Measurements from ENCODE around the gene RBM20.
A peak's percentile ranks its signal among the peaks of the same experiment; 100 is the strongest.
"Not testable (repeated sequence)": the region's sequence is repeated elsewhere in the genome, so short reads cannot be mapped to it uniquely, and the experiment has no call there.

RBM20 gene

DNA sequence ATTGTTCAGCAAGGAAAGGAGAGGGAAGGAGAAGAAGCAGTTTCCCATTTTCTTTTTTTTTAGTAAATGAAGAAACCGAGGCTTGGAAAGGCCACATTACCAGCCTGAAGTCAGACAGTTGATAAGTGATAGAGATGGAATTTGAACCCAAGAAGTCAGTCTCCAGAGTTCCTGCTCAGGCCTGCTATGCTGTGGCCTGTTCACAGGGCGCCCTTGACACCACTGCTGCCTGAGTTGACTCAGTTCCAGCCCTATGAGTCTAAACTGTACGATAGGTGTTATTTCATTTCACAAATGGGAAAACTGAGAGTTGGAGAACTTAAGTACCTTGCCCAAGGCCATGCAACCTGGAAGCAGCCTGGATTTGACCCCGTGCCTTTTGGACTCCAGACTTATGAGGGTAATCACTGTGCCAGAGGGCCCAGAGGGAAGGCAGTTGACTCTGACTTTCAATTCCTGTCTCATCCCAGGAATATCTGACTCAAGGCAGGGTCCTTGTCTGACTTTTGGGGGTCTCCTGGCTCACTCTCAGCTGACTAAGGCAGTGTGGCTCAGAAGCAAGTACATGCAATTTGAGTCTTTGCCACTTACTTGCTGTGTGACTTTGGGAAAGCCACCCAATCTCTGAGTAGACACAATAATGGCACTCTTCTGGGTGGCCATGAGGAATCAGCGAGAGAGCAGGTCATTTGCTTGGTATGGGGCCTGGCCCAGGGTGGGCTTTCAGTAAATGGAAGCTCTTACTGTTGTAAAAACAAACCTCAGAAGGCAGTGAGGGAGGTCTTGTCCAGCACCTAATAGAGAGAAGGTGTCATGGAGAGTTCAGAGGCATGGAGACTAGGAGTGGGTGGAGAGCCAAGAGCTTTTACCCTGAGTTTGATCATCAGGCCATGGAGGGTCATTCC is 17.9 kb upstream of the RBM20 start:
- no peak for DNase-seq

DNA sequence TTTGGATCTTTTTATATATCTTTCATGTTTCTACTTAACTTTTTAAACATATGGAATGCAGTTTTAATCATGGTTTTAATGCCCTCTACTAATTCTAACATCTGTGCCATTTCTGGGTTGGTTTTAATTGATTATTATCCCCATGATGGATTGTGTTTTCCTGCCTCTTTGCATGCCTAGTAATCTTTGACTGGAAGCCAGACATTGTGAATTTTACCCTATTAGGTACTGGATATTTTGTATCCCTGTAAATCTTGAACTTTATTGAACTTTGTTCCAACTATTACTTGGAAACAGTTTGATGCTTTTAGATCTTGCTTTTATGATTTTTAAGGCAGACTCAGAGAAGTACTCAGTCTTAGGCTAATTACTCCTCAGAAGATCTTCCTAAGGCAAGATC is 16.0 kb upstream of the RBM20 start:
- no peak for DNase-seq

DNA sequence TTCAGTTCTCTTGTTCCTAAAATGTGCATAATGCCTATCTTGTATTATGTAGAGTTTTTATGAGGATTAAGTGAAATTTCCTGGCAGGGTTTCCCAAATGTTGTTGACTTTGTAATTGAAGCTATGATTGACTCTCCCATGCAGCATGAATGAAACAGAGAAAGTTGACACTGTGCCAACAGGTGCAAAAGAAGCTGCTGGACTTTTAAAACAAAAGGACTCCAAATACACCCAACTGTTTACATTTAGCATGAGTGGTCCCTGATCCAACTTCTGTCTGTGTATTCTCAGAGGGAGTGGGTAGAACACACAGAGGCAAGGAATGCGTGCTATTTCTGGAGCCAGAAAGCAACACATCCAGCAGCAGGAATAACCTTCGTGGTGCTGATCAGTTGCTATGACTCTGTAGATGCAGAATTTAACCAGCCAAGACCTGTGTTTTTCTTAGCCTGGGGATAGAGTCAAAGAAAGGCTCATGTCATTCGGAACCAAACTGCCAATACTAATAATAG is 14.4 kb upstream of the RBM20 start:
- DNase-seq = no peak

DNA sequence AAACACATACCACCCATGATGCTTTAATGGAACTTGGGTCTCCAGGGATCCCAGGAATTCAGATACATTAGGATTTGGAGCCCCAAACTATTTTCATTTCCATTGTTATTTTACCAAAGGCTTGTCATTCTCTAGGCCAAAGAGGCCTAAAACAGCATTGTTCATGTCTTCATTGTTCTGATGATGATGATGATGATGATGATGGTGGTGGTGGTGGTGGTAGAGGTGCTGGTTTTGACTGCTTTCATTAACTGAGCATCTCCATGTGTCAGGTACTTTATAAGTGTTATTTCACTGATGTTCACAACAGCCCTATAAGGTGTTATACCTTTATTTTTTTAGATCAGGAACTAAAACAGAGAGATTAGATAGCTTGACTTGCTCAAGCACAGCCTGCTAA is 12.2 kb upstream of the RBM20 start:
- no peak for DNase-seq

DNA sequence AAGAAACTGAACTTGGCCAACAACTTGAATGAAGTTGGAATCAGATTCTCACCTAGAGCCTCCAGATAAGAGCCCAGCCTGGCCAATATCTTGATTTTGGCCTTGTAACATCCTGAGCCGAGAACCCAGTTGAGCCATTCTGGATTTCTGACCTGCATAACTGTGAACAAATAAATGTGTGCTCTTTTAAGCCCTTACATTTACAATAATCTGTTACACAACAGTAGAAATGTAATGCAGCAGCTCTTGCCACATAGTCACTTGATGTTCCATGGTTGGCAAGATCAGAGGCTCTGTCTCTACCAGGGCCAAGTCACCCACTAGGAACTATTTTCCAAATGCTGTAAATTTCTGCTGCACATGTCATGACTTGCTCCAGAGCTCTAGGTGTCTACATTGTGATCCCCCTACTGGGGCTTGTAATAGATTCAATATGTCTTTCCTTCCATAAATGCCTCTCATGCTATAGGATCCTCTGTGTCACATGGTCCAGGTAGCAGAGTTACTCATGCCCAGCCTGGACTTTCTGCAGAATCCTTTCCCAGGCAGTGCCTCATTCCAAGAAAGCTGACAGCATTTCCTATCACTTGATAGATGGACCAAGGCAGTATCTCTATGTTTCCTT is 11.4 kb upstream of the RBM20 start:
- DNase-seq = no peak

DNA sequence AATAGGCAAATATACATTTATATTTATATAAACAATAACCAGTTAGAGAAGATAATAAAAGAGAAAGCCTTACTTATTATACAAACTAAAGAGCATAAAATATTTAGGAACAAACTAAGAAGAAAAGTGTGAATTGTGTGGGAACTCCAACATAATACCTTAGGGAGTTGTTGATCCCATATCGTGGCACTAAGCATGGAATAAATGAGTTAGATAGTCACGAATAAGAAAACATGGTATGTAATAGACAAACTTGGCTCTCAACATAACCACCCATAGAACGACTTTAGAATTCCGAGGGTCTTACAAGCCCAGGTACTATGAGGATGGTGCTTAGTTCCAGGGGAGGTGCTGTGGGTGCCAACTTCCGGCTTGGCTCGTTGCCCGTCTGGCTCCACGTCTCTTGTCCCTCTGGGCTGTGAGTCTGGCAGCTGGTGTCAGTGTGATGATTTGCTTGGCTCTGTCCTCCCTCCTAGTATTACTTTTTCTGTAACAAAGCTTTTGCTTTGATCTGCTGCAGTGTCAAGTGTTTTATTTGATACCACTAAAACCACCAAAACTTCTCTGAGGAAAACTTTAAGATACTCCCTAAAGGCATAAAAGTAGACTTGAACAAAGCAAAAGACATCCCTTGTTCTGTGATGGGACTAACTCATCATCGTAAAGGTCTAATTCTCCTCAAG is 9.5 kb upstream of the RBM20 start:
- no peak for DNase-seq

DNA sequence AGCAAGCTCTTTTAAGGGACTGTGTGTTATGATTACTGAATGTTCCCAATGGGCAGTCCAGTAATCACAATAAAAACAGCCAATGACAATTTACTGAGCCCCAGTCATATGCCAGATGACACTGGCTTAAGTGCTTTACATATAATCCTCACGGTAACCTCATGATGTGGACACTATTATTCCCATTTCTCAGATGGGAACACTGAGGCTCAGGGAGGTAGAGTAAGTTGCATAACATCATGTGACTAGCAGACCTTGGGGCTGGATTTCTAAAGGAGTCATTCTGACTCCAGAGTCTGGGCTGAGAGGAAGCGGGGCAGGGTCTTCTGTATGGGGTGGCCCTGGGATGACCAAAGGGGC is 7.6 kb upstream of the RBM20 start:
- no peak for DNase-seq

DNA sequence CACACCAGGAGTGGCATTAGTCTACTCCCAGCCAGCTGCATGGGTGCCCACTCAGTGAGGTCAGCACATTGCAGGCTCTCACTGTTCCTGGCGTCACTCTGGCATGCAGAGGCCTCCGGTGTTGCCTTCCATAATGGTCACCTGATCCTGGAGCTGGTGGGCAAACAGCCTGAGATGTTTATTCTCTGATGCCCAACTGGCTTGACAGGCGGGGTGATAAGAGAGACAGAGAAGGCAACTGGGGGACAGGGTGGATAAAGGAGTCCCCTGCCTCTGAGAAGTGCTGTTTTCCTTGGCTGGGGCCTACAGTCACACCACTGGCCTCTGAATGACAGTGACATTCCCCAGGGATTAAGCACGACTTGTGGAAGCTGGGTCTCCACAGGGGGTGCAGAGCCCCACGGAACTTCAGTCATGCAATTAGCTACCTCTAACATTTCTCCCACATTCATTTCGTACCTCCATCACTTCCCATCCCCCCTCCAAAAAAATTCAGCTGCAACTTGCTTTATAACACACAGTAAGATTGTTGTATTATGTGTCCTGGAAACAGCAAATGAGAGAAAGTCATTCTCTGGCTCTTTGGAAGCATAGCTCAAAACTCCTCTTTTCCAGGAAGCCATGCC is 7.1 kb upstream of the RBM20 start:
- DNase-seq = no peak

DNA sequence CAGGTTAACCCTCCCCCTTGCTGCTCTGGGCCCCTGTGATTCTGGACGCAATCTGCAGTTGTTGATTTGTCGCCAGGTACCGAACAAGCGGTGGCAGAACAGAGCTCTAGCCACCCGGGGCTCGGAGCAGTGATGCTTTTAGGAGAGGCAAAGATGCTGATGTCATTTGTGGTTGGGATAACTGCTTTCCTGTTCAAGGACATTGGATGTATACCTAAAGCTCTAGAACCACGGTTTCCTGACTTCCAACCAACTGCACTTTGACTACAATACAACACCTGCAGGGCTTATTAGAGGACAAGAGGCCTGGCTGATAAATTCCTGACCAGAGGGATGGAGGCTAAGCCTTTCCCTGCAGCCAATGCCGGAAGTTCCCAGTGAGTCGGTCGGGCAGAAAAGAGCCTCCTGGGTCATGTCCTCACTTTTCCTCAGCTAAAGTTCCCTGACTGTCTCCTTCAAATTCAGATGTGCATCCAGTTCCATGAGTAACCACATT is 6.5 kb upstream of the RBM20 start:
- no peak for DNase-seq

DNA sequence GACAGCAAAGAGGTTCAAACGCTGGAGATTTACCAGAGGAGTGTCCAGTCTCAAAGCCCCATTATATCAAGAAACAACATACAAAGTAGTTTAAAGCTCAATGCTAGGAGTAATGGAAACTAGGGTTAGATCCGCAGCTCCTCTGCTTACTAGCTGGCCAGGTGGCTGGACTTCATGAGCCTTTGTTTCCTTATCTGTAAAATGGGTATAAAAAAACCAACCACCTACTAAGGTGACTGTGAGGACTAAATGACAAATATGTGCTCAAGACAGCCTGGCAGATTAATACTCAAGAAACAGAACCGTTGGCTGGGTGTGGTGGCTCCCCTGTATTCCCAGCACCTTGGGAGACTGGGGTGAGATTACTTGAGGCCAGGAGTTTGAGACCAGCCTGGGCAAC is 5.8 kb upstream of the RBM20 start:
- no peak for DNase-seq

DNA sequence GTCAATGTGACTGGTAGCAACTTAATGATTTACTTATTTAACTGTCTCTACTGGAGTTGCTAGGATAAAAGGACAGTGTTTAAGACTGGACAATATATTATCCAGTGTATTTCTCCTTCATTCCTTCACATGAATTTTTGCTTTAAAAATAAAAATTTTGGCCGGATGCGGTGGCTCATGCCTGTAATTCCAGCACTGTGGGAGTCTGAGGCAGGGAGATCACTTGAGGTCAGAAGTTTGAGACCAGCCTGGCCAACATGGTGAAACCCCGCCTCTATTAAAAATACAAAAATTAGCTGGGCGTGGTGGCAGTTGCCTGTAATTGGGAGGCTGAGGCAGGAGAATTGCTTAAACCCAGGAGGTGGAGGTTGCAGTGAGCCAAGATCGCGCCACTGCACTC is 5.1 kb upstream of the RBM20 start:
- not testable (repeated sequence) for DNase-seq

DNA sequence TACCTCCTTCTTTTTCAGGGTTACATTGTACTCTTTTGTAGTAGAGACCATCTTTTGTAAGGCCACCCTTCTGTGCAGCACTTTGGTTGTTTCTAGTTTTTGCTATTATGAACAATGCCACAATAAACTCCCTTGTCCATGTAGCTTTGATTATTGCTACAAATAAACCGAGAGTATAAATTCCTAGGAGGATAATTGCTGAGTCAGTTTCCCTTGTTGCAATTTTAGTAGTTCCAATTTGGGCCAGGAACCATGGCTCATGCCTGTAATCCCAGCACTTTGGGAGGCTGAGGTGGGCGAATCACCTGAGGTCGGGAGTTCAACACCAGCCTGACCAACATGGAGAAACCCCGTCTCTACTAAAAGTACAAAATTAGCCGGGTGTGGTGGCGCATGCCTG is 4.3 kb upstream of the RBM20 start:
- DNase-seq = not testable (repeated sequence)

DNA sequence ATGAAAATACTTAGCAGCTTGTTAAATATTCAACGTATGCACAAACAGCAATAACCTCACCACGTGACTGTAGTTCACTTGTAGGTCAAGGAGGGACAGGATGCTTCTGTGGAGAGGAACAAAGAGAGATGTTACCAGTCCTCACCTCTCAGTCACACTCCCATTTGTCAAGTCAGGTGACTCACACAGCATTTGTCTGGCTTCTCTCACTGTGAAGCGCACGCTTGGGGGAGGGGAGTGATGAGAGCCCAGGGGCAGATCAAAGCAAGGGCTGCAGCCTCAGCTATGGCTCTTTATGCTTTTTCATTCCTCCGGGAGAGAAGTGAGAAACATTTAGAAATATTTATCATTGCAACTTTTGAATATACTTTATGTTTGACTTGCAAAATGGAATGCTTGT is 2.9 kb upstream of the RBM20 start:
- DNase-seq = peak; percentile 20

DNA sequence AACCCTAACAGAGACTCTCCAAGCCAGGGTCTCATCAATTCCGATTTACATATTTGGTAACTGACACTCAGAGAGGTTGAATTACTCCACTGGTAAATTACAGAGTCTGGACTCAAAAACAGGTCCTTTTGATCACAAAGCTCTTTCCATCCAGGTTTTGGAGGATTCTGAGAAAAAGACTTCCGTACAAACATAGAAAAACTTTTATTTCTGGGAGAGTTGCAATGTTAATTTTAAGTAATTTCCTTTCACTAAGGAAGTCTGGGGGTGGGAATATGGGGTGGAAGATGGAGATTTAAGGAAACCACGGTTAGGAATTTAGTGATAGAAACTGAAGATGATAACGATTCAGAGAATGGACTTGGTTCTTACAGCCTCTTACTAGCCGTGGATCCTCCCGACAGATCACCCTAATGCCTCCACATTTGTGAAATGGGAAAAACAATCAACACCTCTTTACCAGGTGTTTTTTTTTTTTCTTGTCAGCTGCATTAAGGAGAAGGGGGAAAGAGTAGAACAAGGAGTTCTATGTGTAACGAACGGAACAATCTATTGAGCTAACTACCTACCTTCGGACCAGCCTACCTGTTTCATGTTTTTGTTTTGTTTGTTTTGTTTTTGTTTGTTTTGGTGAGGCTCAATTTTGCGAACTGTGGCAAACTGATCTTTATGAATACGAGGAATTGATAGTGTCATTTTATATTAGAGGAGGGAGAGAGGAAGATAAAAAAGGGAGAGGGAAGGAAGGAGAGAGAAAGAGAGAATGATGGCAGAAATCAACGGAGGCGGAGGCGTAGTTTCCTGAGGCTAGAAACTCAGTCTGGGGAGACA is 1.7 kb upstream of the RBM20 start:
- DNase-seq = no peak

DNA sequence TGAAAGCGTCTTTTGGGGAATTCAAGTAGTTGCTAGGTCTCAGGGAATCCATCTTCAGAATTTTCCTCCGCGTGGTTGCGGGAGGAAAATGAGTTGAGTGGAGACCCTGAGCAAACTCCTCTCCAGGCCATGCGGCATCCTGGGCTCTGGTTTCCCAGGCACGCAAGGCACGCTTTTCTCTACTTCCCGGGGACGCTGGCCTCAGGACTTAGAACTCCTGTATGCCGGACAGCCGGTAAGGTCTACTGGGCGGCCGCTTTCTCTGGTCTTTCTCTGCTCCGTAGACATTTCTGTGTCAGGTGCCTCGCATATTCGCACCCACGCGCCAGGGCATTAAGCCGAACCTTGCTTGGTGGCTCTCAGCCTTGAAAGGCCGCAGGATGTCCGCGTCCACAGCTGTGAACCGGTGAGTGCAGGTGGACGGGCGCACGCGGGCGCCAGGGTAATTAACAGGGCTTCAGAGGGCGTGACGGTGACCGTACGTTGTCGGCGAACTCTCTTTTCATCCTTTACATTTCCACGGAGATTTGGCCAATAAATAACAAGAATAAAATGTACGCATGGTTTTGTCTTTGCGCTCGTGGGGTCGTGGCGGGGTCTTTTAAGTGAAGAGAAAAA is 992 bp upstream of the RBM20 start:
- no peak for DNase-seq

DNA sequence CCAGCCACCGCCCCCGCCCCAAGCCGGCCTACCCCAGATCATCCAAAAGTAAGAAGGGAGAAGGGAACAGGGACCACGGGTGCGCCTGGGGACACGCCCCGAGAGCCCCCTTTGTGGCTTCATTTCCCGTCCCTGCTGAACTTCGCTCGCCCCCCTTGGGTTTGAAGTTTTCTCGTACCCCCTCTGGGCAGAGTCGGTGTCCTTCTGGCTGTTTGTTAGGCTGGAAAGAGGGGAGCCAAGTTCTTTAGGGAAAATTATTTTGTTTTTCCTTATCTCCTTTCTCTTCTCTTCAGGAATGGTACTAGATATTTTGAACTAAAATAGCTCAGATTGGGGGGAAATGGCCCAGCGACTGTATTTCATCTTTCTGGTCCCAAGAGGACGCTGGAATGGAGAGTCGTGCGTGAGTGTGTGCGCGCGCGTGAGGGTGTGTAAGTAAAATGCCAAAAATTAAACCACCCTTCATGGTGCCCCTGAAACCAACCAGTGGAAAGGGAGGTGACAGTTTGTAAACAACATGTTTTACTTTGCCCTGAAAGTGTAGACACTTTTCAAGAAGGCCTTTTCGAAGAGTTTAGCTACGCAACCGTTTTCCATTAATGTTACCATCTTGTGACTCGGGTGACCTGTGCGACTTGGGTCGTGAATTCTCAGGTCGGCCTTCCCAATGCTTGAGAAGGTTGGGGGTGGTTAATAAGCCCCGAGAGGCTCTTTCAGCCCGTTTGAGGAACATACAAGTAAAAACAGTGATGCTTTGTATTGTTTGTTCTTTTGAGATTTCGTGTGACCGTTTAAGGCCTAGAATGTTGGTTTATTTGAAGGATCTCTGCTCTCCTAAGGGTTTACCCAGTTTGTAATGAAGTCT is 694 bp downstream of the RBM20 start:
- DNase-seq = no peak

DNA sequence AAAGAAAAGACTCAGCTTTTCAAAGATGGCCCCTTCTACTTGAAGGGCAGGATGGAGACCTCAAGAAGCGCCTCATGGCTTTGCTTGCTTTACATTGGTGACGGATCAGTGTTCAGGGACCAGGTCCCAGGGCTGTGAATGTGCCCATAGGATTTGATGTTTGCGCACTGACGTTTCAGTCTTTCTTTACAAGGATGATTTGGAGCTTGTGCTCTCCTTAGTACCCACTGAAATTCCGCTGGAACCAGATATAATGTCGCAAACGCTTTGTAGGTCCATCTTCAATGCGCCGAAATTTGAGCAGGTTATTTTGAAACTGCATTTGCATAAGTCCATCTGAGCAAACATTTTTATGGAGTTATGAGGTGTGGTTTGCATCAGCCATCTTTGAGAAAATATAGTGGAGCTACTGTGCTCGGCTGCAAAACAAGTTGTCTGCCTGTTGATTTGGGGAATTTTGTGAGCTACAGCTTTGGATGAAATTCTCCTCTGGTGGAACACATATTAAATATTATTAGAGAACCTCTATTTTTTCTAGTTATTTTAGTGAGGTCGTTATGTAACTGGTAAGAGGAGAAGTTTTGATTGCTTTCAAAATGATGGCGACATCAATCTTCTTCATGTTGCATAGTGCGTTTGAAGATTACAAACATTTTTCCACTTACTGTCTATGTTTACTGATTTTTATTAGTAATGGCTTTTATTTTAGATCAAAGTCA is 2.4 kb downstream of the RBM20 start:
- DNase-seq = no peak

DNA sequence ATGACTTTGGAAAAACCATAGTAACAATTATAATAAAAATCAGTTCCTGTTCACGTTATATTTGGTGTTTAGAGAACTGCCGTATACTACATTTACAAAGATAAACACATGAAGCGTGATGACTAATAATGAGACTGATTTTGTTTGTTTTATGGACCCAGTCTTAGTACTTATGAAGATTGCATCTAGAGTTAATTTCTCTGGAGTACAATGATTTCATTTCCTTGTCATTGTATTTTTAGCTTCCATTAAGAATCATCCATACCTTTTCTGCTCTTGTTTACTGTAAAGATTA is 2.9 kb downstream of the RBM20 start:
- DNase-seq = no peak

DNA sequence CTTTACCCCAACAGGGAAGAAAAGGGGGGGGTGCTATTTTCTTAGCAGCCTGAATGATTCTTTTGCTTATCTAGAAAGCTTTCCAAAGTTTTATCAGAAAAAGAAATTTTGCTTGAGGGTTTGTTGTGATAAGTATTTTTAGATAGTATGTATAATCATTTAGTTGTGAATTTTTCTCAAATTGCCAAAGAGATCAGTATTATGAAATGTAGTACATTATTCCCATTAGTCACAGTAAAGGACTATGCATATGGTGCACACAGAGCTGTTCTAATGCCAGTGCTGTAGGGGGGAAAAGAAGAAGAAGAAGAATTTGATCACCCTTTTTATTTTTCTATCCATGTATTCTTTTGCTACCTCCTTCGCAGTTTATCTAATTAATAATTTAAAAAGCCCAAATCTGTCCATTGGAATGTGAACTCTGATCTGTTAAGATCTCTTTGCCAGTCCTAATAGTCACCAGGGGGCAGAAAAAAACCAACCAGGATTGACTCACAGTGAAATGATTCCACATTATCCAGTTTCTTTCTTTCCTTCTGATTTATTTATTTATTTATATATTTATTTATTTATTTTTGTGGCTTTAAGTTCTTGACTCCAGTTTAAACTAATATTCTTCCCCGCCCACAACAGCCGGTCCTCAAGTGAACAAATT is 4.7 kb downstream of the RBM20 start:
- DNase-seq = no peak

Measured in central memory CD4-positive, alpha-beta T cell (primary cell).